ENCODE results near the gene TBC1D20.

DNA sequence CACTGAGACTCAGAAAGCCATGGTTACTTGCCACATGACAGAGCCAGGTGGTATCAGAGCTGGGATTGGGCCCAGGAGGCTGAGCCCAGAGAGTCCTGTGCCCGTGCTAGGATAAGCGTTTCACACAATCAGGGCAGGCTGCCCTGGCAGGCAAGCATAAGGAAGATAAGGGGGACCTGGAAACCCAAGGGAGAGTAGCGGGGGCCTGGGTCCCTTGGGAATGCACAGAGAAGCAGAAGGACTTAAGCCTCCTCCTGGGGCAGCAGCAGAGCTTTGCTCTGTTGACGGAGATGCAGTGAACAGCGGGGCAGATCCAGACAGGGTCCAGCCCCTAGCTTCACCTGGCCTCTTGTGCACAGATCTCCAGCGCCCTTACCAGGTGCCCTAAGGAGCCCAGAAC, 73.1 kb downstream of the TBC1D20 start:
- TF ChIP-seq, protein P1, sequence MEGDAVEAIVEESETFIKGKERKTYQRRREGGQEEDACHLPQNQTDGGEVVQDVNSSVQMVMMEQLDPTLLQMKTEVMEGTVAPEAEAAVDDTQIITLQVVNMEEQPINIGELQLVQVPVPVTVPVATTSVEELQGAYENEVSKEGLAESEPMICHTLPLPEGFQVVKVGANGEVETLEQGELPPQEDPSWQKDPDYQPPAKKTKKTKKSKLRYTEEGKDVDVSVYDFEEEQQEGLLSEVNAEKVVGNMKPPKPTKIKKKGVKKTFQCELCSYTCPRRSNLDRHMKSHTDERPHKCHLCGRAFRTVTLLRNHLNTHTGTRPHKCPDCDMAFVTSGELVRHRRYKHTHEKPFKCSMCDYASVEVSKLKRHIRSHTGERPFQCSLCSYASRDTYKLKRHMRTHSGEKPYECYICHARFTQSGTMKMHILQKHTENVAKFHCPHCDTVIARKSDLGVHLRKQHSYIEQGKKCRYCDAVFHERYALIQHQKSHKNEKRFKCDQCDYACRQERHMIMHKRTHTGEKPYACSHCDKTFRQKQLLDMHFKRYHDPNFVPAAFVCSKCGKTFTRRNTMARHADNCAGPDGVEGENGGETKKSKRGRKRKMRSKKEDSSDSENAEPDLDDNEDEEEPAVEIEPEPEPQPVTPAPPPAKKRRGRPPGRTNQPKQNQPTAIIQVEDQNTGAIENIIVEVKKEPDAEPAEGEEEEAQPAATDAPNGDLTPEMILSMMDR (IDR thresholded peaks at IDR 0.05) = no peak
- TF ChIP-seq POLR2AphosphoS5 (IDR thresholded peaks at IDR 0.05) (no peak), POLR2A (IDR thresholded peaks at IDR 0.05) (no peak), EP300 (IDR thresholded peaks at IDR 0.05) (no peak)
